IMR-90 (cell line): ENCODE measurements around the gene TMC8. TPM values are rescaled to one million over a fixed set of nuclear protein-coding genes. Genes with fewer than 3 reads are reported as not detected.

Experiments
- ATAC-seq: fragments of 200-7000 bp; cut with Tn5 transposase; 2 replicates; pipeline ENCODE4 v1.9.1; 2020; ENCODE audit warnings: low read depth, mild to moderate bottlenecking, moderate library complexity
- BruUV-seq: library from RNA; stranded (reverse); fragments of 400-500 nt; replicated peaks from 2 replicates; lab custom pipeline; 2021; lab: Mats Ljungman, UMichigan
- CTCF ChIA-PET: fragments of 300-600 bp; formaldehyde crosslinking; extraction: SDS; loops from one replicate; lab custom pipeline; 2021; ENCODE audit warnings: antibody characterized with exemption; lab: Yijun Ruan, JAX
- POLR2A ChIA-PET: fragments of 300-600 bp; sonication (Branson Sonifier 250); formaldehyde crosslinking; loops from one replicate; lab custom pipeline; 2022; ENCODE audit warnings: antibody characterized with exemption; ENCODE audit not compliant: unreplicated experiment; lab: Charles Lee
- DNase-seq: peaks from one replicate; pipeline ENCODE4 v3.0.0; 2013
- H2AFZ ChIP-seq: replicated peaks from 2 replicates; pipeline ENCODE3; 2013; ENCODE audit warnings: low read length, mild to moderate bottlenecking; ENCODE audit not compliant: poor library complexity
- H2AK5ac ChIP-seq: 2 replicates; pipeline ENCODE4 v1.6.1; 2013; ENCODE audit warnings: low read depth, low read length, inconsistent platforms
- H2AK9ac ChIP-seq: replicated peaks from 2 replicates; pipeline ENCODE3; 2013; ENCODE audit warnings: mild to moderate bottlenecking, low read depth, low read length, moderate library complexity; ENCODE audit not compliant: poor library complexity
- H2BK120ac ChIP-seq: 2 replicates; pipeline ENCODE4 v1.6.1; 2013; ENCODE audit warnings: low read depth, low read length, inconsistent platforms
- H2BK15ac ChIP-seq: 3 replicates; pipeline ENCODE4 v1.6.1; 2013; ENCODE audit warnings: low read depth, low read length, inconsistent platforms
- H2BK20ac ChIP-seq: 2 replicates; pipeline ENCODE4 v1.6.1; 2013; ENCODE audit warnings: low read depth, mild to moderate bottlenecking, inconsistent platforms, low read length, moderate library complexity
- H2BK5ac ChIP-seq: 2 replicates; pipeline ENCODE4 v1.6.1; 2013; ENCODE audit warnings: mild to moderate bottlenecking, low read depth, low read length, inconsistent platforms; ENCODE audit not compliant: poor library complexity, severe bottlenecking
- H3K14ac ChIP-seq: replicated peaks from 2 replicates; pipeline ENCODE4 v1.6.1; 2013; ENCODE audit warnings: low read depth, low read length, inconsistent platforms
- H3K18ac ChIP-seq: 2 replicates; pipeline ENCODE4 v1.6.1; 2013; ENCODE audit warnings: low read depth, low read length, control low read depth
- H3K23ac ChIP-seq: 2 replicates; pipeline ENCODE4 v1.6.1; 2013; ENCODE audit warnings: low read depth, low read length, inconsistent platforms
- H3K27ac ChIP-seq: 2 replicates; pipeline ENCODE4 v1.5.1; 2013; ENCODE audit warnings: mild to moderate bottlenecking, control low read depth, low read length; ENCODE audit not compliant: insufficient read depth
- H3K27me3 ChIP-seq: 2 replicates; pipeline ENCODE4 v1.6.1; 2013; ENCODE audit warnings: low read length; ENCODE audit not compliant: control insufficient read depth, insufficient read depth
- H3K36me3 ChIP-seq: 2 replicates; pipeline ENCODE4 v1.6.1; 2013; ENCODE audit warnings: low read length, mixed read lengths; ENCODE audit not compliant: control insufficient read depth, insufficient read depth
- H3K4ac ChIP-seq: 2 replicates; pipeline ENCODE4 v1.6.1; 2013; ENCODE audit warnings: low read depth, low read length, inconsistent platforms
- H3K4me1 ChIP-seq: 2 replicates; pipeline ENCODE4 v1.6.1; 2013; ENCODE audit warnings: low read length, mixed read lengths; ENCODE audit not compliant: control insufficient read depth, insufficient read depth
- H3K4me2 ChIP-seq: 2 replicates; pipeline ENCODE4 v1.6.1; 2013; ENCODE audit warnings: low read depth, mild to moderate bottlenecking, control low read depth, low read length, moderate library complexity
- H3K4me3 ChIP-seq: 2 replicates; pipeline ENCODE4 v1.5.1; 2013; ENCODE audit warnings: low read depth, mild to moderate bottlenecking, control low read depth, low read length, moderate library complexity; ENCODE audit not compliant: insufficient read depth
- H3K56ac ChIP-seq: 2 replicates; pipeline ENCODE4 v1.6.1; 2013; ENCODE audit warnings: low read length, inconsistent platforms; ENCODE audit not compliant: insufficient read depth; ENCODE audit errors: extremely low read depth
- H3K79me1 ChIP-seq, 2 experiments: 2 replicates each; pipeline ENCODE4 v1.6.1; 2013; ENCODE audit warnings: low read length in 2 of 2, inconsistent platforms in 1 of 2, low read depth in 1 of 2
- H3K9ac ChIP-seq: 2 replicates; pipeline ENCODE4 v1.6.1; 2013; ENCODE audit warnings: low read depth, low read length, control low read depth
- H3K9me1 ChIP-seq: 2 replicates; pipeline ENCODE4 v1.6.1; 2013; ENCODE audit warnings: low read length, inconsistent platforms; ENCODE audit not compliant: insufficient read depth
- H3K9me3 ChIP-seq: 2 replicates; pipeline ENCODE4 v1.6.1; 2013; ENCODE audit warnings: low read length; ENCODE audit not compliant: control insufficient read depth, insufficient read depth
- H4K20me1 ChIP-seq: 2 replicates; pipeline ENCODE4 v1.6.1; 2013; ENCODE audit warnings: low read length, inconsistent platforms; ENCODE audit not compliant: insufficient read depth
- H4K5ac ChIP-seq: 2 replicates; pipeline ENCODE4 v1.6.1; 2013; ENCODE audit warnings: mild to moderate bottlenecking, low read depth, low read length, control low read depth
- H4K8ac ChIP-seq, 2 experiments: 2 replicates each; pipeline ENCODE4 v1.6.1; 2013; ENCODE audit warnings: low read depth in 2 of 2, low read length in 2 of 2, control low read depth in 1 of 2, inconsistent platforms in 1 of 2
- H4K91ac ChIP-seq: 2 replicates; pipeline ENCODE4 v1.6.1; 2013; ENCODE audit warnings: low read depth, low read length, inconsistent platforms; ENCODE audit not compliant: insufficient read depth
- FOS ChIP-seq: fragments of 150-350 bp; IDR thresholded peaks from 2 replicates; pipeline ENCODE4 v1.6.1; 2016; ENCODE audit warnings: low read depth, low read length
- RAD21 ChIP-seq: IDR thresholded peaks from 2 replicates; pipeline ENCODE4 v1.6.1; 2012; ENCODE audit warnings: low read length, improper control_type of control experiment
- SMC3 ChIP-seq: fragments of 150-350 bp; IDR thresholded peaks from 2 replicates; pipeline ENCODE4 v1.6.1; 2016; ENCODE audit warnings: low read depth, mild to moderate bottlenecking, antibody characterized with exemption, low read length, moderate library complexity
- WGBS, 2 experiments: methylation state at CpG; one replicate each; pipeline versions ENCODE4 v1.1.5 to v1.1.7; 2013; ENCODE audit warnings: missing lambda C conversion rate in 2 of 2; ENCODE audit not compliant: insufficient read length in 1 of 2; ENCODE audit errors: extremely low coverage in 2 of 2; 5-methylcytosine and 5-hydroxymethylcytosine counted together
- dilution Hi-C: fragments of 300-500 bp; cut with HindIII; formaldehyde crosslinking; loops from one replicate; pipeline ENCODE4 v1.14.3; 2018; ENCODE audit warnings: low sequenced_read_pairs; ENCODE audit not compliant: unreplicated experiment
- in situ Hi-C: fragments of 300-500 bp; cut with MboI; formaldehyde crosslinking; loops from 3 replicates; pipeline ENCODE4 v1.14.3; 2019; ENCODE audit warnings: low sequenced_read_pairs, inconsistent platforms, mixed read lengths
- intact Hi-C: fragments of 100-400 bp; cut with micrococcal nuclease; formaldehyde crosslinking; loops from 2 replicates; pipeline ENCODE4 v1.10.0; 2022
- polyA plus RNA-seq, 3 experiments: library from polyadenylated mRNA; depleted of rRNA; stranded (reverse); fragments of >200 nt; gene quantifications; 2 replicates each; pipeline ENCODE4 v1.2.3, GENCODE V29; 2012; ENCODE audit warnings: low replicate concordance in 1 of 3
- total RNA-seq: library from RNA; depleted of rRNA; stranded (reverse); fragments of >200 nt; gene quantifications from 2 replicates; pipeline ENCODE4 v1.2.3, GENCODE V29; 2012
- TF ChIP-seq, protein P1 (sequence below): conservative IDR thresholded peaks from 2 replicates; pipeline ENCODE4 v1.5.1; 2012; ENCODE audit warnings: mild to moderate bottlenecking, low read depth, low read length, improper control_type of control experiment

TMC8 gene
- total and polyA plus RNA-seq, 2 of the 4 experiments (the other 2 are of a cell fraction) = not detected

DNA sequence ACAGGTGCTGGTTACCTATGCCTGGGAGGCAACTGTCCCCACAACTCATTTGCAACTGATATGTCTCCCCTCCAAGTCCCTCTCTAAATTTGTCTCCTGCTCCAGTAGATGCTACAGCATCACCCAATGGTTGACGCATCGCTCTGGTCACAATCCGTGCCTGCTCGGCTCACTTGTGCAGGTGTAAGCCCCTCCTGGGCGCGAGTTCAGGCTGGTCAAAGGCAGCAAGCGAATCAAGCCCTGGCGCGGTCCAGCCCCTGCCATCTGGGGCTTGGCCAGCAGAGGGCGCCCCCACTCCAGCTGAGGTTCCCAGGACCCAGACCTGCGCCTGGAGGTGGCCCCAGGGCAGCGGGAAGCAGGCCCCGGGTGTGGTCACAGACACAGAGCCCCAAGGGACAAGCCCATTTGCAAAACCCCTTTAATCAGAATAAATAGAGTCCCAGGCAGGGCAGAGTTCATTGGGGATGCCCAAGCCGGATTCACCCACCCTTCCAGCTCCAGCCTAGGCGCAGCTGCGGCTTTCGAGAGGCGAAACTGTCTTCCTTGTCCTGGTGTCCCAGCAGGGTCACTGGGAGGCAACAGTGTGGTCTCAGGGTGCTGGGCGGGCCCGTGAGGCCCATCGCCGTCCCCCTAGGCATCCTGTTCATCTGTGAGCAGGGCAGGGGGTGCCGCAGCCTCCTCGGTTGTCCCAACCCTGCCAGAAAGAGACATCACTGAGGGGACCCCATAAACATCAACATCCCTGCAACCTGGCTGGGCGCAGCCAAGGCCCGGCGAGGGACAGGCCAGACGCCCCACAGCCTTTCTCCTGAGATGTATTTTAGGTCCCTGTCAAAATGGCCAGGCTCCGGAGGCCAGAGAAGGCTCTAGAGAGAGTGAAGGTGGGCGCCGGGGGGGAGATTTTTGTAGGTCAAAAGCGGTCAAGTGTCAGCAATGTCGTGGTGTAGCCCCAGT, 17.8 kb upstream of the TMC8 start:
- dilution Hi-C loops (no loop called here), in situ Hi-C loops (loop anchor here (5.0 to 10.0 kb wide), 3 partner anchors 65 to 312 kb away; no protein-coding TSS in a partner anchor), intact Hi-C loops (loop anchor here (1.0 kb wide), 2 partner anchors 64 to 139 kb away; no protein-coding TSS in a partner anchor)
- no peak overlapping the region for H2BK120ac ChIP-seq
- H3K18ac ChIP-seq = no peak overlapping the region
- H3K4me3 ChIP-seq = no peak overlapping the region
- no peak overlapping the region for H3K4ac ChIP-seq
- H3K23ac ChIP-seq = no peak overlapping the region
- H3K4me1 ChIP-seq = no peaks in the 10 kb centered on the region
- no peaks in the 10 kb centered on the region for H3K79me1 ChIP-seq
- peak overlapping the region; percentile 52 for H2AK9ac ChIP-seq
- 31% methylated on average over 10 of the region's 33 CpGs; no CpG with 5 or more reads in 1 of the 2 experiments for WGBS, 2 experiments
- no peak overlapping the region for H4K5ac ChIP-seq
- POLR2A ChIA-PET = no interaction called here
- CTCF ChIA-PET = no interaction called here
- H2BK15ac ChIP-seq = no peak overlapping the region
- no peak overlapping the region for H3K27ac ChIP-seq
- no peaks in the 10 kb centered on the region; the same call in 1 of the 2 replicates for H4K20me1 ChIP-seq
- peak; percentile 91 for TF ChIP-seq RAD21
- TF ChIP-seq, protein P1, sequence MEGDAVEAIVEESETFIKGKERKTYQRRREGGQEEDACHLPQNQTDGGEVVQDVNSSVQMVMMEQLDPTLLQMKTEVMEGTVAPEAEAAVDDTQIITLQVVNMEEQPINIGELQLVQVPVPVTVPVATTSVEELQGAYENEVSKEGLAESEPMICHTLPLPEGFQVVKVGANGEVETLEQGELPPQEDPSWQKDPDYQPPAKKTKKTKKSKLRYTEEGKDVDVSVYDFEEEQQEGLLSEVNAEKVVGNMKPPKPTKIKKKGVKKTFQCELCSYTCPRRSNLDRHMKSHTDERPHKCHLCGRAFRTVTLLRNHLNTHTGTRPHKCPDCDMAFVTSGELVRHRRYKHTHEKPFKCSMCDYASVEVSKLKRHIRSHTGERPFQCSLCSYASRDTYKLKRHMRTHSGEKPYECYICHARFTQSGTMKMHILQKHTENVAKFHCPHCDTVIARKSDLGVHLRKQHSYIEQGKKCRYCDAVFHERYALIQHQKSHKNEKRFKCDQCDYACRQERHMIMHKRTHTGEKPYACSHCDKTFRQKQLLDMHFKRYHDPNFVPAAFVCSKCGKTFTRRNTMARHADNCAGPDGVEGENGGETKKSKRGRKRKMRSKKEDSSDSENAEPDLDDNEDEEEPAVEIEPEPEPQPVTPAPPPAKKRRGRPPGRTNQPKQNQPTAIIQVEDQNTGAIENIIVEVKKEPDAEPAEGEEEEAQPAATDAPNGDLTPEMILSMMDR = peak; percentile 95
- TF ChIP-seq FOS = no peak
- peak; percentile 83 for TF ChIP-seq SMC3
- ATAC-seq = peak; percentile 94
- H3K27me3 ChIP-seq = peaks cover 10% of the 10 kb centered on the region; the same call in 1 of the 2 replicates
- H2AFZ ChIP-seq = peak overlapping the region; percentile 79
- no peak overlapping the region for H3K9ac ChIP-seq
- no peak overlapping the region for H4K8ac ChIP-seq
- no peak overlapping the region for H3K14ac ChIP-seq
- H2BK20ac ChIP-seq = no peak overlapping the region
- H2BK5ac ChIP-seq = no peak overlapping the region
- H3K9me1 ChIP-seq = no peaks in the 10 kb centered on the region
- no peak overlapping the region for H3K56ac ChIP-seq
- no peak overlapping the region for H4K91ac ChIP-seq
- DNase-seq = peak; percentile 13
- H3K4me2 ChIP-seq = peak overlapping the region; percentile 27; the same call in 1 of the 2 replicates
- H3K36me3 ChIP-seq = no peaks in the 10 kb centered on the region
- H2AK5ac ChIP-seq = no peak overlapping the region
- no peaks in the 10 kb centered on the region for H3K9me3 ChIP-seq
- no TSS peak for BruUV-seq
